ENCODE measurements around the gene FGD3.

DNA sequence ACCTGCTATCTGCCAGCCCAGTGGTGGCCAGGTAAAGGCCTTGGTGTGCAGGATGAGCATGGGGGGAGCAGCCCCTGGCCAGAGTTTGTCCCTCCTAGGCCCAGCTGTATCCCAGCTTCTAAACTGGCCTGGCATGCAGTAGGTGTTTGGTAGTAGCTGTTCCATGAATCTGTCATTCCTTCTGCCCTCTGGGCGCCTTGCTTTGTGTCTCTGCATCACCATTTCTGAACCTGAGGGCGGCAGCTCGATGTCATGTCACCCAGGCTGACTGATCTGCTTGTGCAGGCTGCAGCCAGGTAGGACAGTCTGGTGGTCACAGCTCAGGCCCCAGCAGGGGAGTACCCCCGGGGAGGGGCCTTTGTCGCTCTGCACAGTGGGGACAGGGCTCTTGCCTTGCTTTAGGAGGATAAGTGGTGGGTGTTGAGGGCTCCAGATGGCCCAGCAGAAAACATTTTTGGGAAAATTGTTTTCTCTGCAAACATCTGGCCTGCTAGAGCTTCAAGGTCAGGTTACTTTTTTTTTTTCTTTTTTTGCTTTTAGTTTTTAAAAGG lies 106.5 kb downstream of the FGD3 start:
- no peak for TF ChIP-seq FOXM1 (IDR thresholded peaks at IDR 0.05; ENCODE audit: borderline replicate concordance)
- no peak for TF ChIP-seq ZNF384 (IDR thresholded peaks at IDR 0.05)
- no peak for TF ChIP-seq LEF1 (IDR thresholded peaks at IDR 0.05; ENCODE audit: borderline replicate concordance)
- TF ChIP-seq SP1 (IDR thresholded peaks at IDR 0.05): no peak
- no peak for TF ChIP-seq FOXA1 (IDR thresholded peaks at IDR 0.05)
- TF ChIP-seq, protein P1, sequence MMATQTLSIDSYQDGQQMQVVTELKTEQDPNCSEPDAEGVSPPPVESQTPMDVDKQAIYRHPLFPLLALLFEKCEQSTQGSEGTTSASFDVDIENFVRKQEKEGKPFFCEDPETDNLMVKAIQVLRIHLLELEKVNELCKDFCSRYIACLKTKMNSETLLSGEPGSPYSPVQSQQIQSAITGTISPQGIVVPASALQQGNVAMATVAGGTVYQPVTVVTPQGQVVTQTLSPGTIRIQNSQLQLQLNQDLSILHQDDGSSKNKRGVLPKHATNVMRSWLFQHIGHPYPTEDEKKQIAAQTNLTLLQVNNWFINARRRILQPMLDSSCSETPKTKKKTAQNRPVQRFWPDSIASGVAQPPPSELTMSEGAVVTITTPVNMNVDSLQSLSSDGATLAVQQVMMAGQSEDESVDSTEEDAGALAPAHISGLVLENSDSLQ (IDR thresholded peaks at IDR 0.05): no peak
- no peak for TF ChIP-seq FOXK2 (IDR thresholded peaks at IDR 0.05)
- no peak for TF ChIP-seq HDGF (IDR thresholded peaks at IDR 0.05; ENCODE audit: borderline replicate concordance)
- TF ChIP-seq L3MBTL2 (conservative IDR thresholded peaks at IDR 0.05): no peak

Measured in HEK293T (cell line).